ENCODE measurements around the gene SPTSSB. TPM values are rescaled to one million over a fixed set of nuclear protein-coding genes. Genes with fewer than 3 reads are reported as not detected.

Gene SPTSSB
- total RNA-seq, 1 donor from 2014 or later = not detected

- Mint-ChIP-seq H3K4me3 (ENCODE audit: unreplicated experiment) (no peak overlapping the region), H3K36me3 (ENCODE audit: low read depth, unreplicated experiment) (no peaks in the 10 kb centered on the region), H3K27me3 (ENCODE audit: unreplicated experiment) (no peaks in the 10 kb centered on the region), H3K27ac (ENCODE audit: unreplicated experiment) (no peak overlapping the region), H3K4me1 (ENCODE audit: unreplicated experiment) (no peaks in the 10 kb centered on the region), H3K9me3 (ENCODE audit: unreplicated experiment) (no peaks in the 10 kb centered on the region)
- DNase-seq (ENCODE audit: low spot score) = no peak
- TF ChIP-seq CTCF (IDR thresholded peaks at IDR 0.05; ENCODE audit: unreplicated experiment) = no peak
Measured at GRCh38 chr3:161332792-161333191, 38.5 kb downstream of the SPTSSB start.

DNA sequence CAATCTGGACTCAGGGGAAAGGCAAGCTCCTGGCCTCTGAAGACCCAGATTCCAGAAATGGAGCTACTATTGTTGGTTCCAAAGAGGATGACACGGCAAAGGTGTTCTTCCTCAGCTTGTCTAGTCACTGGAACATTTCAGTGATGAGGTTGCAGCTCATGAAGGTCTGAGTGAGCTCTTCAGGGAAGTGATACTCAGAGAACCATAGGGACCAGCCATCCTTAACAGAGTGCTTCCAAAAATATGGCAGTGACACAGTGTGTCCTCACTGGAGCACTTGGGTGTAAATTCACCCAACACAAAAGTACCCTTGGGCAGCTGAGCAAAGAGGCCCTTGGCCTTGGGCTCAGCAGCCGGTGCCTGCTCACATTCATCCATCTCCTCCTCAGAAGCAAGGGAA is 46.3 kb downstream of the SPTSSB start:
- Mint-ChIP-seq H3K27me3 (ENCODE audit: unreplicated experiment) (no peaks in the 10 kb centered on the region), H3K36me3 (ENCODE audit: low read depth, unreplicated experiment) (no peaks in the 10 kb centered on the region), H3K4me1 (ENCODE audit: unreplicated experiment) (no peaks in the 10 kb centered on the region), H3K9me3 (ENCODE audit: unreplicated experiment) (no peaks in the 10 kb centered on the region), H3K27ac (ENCODE audit: unreplicated experiment) (no peak overlapping the region), H3K4me3 (ENCODE audit: unreplicated experiment) (no peak overlapping the region)
- no peak for DNase-seq (ENCODE audit: low spot score)
- TF ChIP-seq CTCF (IDR thresholded peaks at IDR 0.05; ENCODE audit: unreplicated experiment) = no peak

- no peak overlapping the region for H3K27ac Mint-ChIP-seq (ENCODE audit: unreplicated experiment)
- no peak for TF ChIP-seq CTCF (IDR thresholded peaks at IDR 0.05; ENCODE audit: unreplicated experiment)
- no peak for DNase-seq (ENCODE audit: low spot score)
- H3K36me3 Mint-ChIP-seq (ENCODE audit: low read depth, unreplicated experiment) = no peaks in the 10 kb centered on the region
- H3K4me1 Mint-ChIP-seq (ENCODE audit: unreplicated experiment) = no peaks in the 10 kb centered on the region
- H3K27me3 Mint-ChIP-seq (ENCODE audit: unreplicated experiment) = no peaks in the 10 kb centered on the region
- no peak overlapping the region for H3K4me3 Mint-ChIP-seq (ENCODE audit: unreplicated experiment)
- no peaks in the 10 kb centered on the region for H3K9me3 Mint-ChIP-seq (ENCODE audit: unreplicated experiment)
Measured at GRCh38 chr3:161323926-161324621, 47.2 kb downstream of the SPTSSB start.

- H3K27ac Mint-ChIP-seq (ENCODE audit: unreplicated experiment) = no peak overlapping the region
- H3K27me3 Mint-ChIP-seq (ENCODE audit: unreplicated experiment) = no peaks in the 10 kb centered on the region
- H3K9me3 Mint-ChIP-seq (ENCODE audit: unreplicated experiment) = no peaks in the 10 kb centered on the region
- no peaks in the 10 kb centered on the region for H3K36me3 Mint-ChIP-seq (ENCODE audit: low read depth, unreplicated experiment)
- H3K4me1 Mint-ChIP-seq (ENCODE audit: unreplicated experiment) = no peaks in the 10 kb centered on the region
- DNase-seq (ENCODE audit: low spot score) = no peak
- no peak for TF ChIP-seq CTCF (IDR thresholded peaks at IDR 0.05; ENCODE audit: unreplicated experiment)
- no peak overlapping the region for H3K4me3 Mint-ChIP-seq (ENCODE audit: unreplicated experiment)
Measured at GRCh38 chr3:161322781-161323568, 48.3 kb downstream of the SPTSSB start.

DNA sequence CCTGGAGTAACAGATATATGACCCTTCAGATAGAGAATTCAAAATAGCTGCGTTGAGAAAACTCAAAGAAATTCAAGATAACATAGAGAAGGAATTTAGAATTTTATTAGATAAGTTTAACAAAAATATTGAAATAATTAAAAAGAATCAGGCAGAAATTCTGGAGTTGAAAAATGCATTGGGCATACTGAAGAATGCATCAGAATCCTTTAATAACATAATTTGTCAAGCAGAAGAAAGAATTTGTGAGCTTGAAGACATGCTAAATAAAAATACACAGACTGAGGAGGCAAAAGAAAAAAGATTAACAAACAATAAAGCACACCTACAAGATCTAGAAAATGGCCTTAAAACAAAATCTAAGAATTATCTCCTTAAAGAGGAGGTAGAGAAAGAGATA is 50.5 kb downstream of the SPTSSB start:
- no peak for TF ChIP-seq CTCF (IDR thresholded peaks at IDR 0.05; ENCODE audit: unreplicated experiment)
- Mint-ChIP-seq H3K4me1 (ENCODE audit: unreplicated experiment) (no peaks in the 10 kb centered on the region), H3K27me3 (ENCODE audit: unreplicated experiment) (no peaks in the 10 kb centered on the region), H3K9me3 (ENCODE audit: unreplicated experiment) (no peaks in the 10 kb centered on the region), H3K27ac (ENCODE audit: unreplicated experiment) (no peak overlapping the region), H3K4me3 (ENCODE audit: unreplicated experiment) (no peak overlapping the region), H3K36me3 (ENCODE audit: low read depth, unreplicated experiment) (no peaks in the 10 kb centered on the region)
- no peak for DNase-seq (ENCODE audit: low spot score)

All from endothelial cell (in vitro differentiated cells).